Mesodermal cell (in vitro differentiated cells): Measurements from ENCODE around the gene MARCHF11.

Experiments used
- H3K27ac ChIP-seq: 2 replicates; pipeline ENCODE4 v1.7.0; 2013; ENCODE audit warnings: mild to moderate bottlenecking, low read depth, low read length, moderate library complexity; ENCODE audit not compliant: severe bottlenecking
- H3K36me3 ChIP-seq: 2 replicates; pipeline ENCODE4 v1.7.1; 2013; ENCODE audit warnings: mild to moderate bottlenecking, low read length, moderate library complexity; ENCODE audit not compliant: control insufficient read depth, insufficient read depth
- H3K4me1 ChIP-seq: one replicate; pipeline ENCODE4 v1.7.1; 2013; ENCODE audit warnings: mild to moderate bottlenecking, low read length; ENCODE audit not compliant: insufficient read depth, control insufficient read depth, poor library complexity, severe bottlenecking
- H3K4me3 ChIP-seq: 2 replicates; pipeline ENCODE4 v1.7.0; 2013; ENCODE audit warnings: low read length, control low read depth, mild to moderate bottlenecking; ENCODE audit not compliant: insufficient read depth, poor library complexity, severe bottlenecking; ENCODE audit errors: extremely low read depth
- H3K9me3 ChIP-seq: 2 replicates; pipeline ENCODE4 v1.7.1; 2013; ENCODE audit warnings: mild to moderate bottlenecking, low read length, moderate library complexity; ENCODE audit not compliant: control insufficient read depth
- WGBS, 2 experiments: methylation state at CpG; one replicate each; pipeline ENCODE4 v1.1.5; 2013; ENCODE audit warnings: missing lambda C conversion rate in 2 of 2; ENCODE audit not compliant: insufficient coverage in 2 of 2; 5-methylcytosine and 5-hydroxymethylcytosine counted together

Gene MARCHF11

GRCh38 chr5:16152601-16153568 lies 26.7 kb downstream of the MARCHF11 start:
- Histone ChIP-seq H3K27ac (no peak overlapping the region), H3K9me3 (no peaks in the 10 kb centered on the region), H3K4me3 (no peak overlapping the region), H3K4me1 (no peaks in the 10 kb centered on the region), H3K36me3 (no peaks in the 10 kb centered on the region)
- 79 to 87% methylated on average over 3 of the region's 3 CpGs for WGBS, 2 experiments

- no peak overlapping the region for H3K27ac ChIP-seq
- H3K4me1 ChIP-seq = no peaks in the 10 kb centered on the region
- H3K9me3 ChIP-seq = no peaks in the 10 kb centered on the region
- H3K36me3 ChIP-seq = no peaks in the 10 kb centered on the region
- WGBS, 2 experiments = 63 to 80% methylated on average over 1 of the region's 3 CpGs
- H3K4me3 ChIP-seq = no peak overlapping the region
Observed at GRCh38 chr5:16149621-16150020, 30.0 kb downstream of the MARCHF11 start.

GRCh38 chr5:16147179-16147900 lies 32.3 kb downstream of the MARCHF11 start:
- 61 to 67% methylated on average over 3 of the region's 7 CpGs for WGBS, 2 experiments
- Histone ChIP-seq H3K36me3 (no peaks in the 10 kb centered on the region), H3K4me1 (no peaks in the 10 kb centered on the region), H3K4me3 (no peak overlapping the region), H3K27ac (no peak overlapping the region), H3K9me3 (no peaks in the 10 kb centered on the region)

GRCh38 chr5:16144416-16144815 lies 35.2 kb downstream of the MARCHF11 start:
- Histone ChIP-seq H3K9me3 (no peaks in the 10 kb centered on the region), H3K4me3 (no peak overlapping the region), H3K27ac (no peak overlapping the region), H3K36me3 (no peaks in the 10 kb centered on the region), H3K4me1 (peaks cover 3% of the 10 kb centered on the region)
- 60 to 100% methylated on average over 1 of the region's 4 CpGs for WGBS, 2 experiments

GRCh38 chr5:16143361-16144049 lies 36.1 kb downstream of the MARCHF11 start:
- H3K27ac ChIP-seq = no peak overlapping the region
- WGBS, 2 experiments = 88 to 95% methylated on average over 4 to 5 of the region's 5 CpGs
- no peaks in the 10 kb centered on the region for H3K36me3 ChIP-seq
- H3K4me3 ChIP-seq = no peak overlapping the region
- H3K9me3 ChIP-seq = no peaks in the 10 kb centered on the region
- peaks cover 3% of the 10 kb centered on the region for H3K4me1 ChIP-seq

GRCh38 chr5:16140944-16141343 lies 38.6 kb downstream of the MARCHF11 start:
- Histone ChIP-seq H3K36me3 (no peaks in the 10 kb centered on the region), H3K4me3 (no peak overlapping the region), H3K4me1 (peaks cover 3% of the 10 kb centered on the region), H3K27ac (no peak overlapping the region), H3K9me3 (no peaks in the 10 kb centered on the region)
- 93% methylated on average over 4 of the region's 4 CpGs; no CpG with 5 or more reads in 1 of the 2 experiments for WGBS, 2 experiments

- no peak overlapping the region for H3K4me3 ChIP-seq
- H3K9me3 ChIP-seq = no peaks in the 10 kb centered on the region
- no peak overlapping the region for H3K27ac ChIP-seq
- peaks cover 3% of the 10 kb centered on the region for H3K4me1 ChIP-seq
- no peaks in the 10 kb centered on the region for H3K36me3 ChIP-seq
- no CpG with 5 or more reads among the region's 3 CpGs for WGBS, 2 experiments
Observed at GRCh38 chr5:16140417-16140816, 39.2 kb downstream of the MARCHF11 start.

GRCh38 chr5:16137177-16137576 lies 42.4 kb downstream of the MARCHF11 start:
- Histone ChIP-seq H3K9me3 (no peaks in the 10 kb centered on the region), H3K27ac (no peak overlapping the region), H3K4me3 (no peak overlapping the region), H3K4me1 (peaks cover 3% of the 10 kb centered on the region), H3K36me3 (no peaks in the 10 kb centered on the region)

GRCh38 chr5:16135506-16135905 lies 44.1 kb downstream of the MARCHF11 start:
- 100% methylated on average over 1 of the region's 3 CpGs; no CpG with 5 or more reads in 1 of the 2 experiments for WGBS, 2 experiments
- no peaks in the 10 kb centered on the region for H3K36me3 ChIP-seq
- no peak overlapping the region for H3K27ac ChIP-seq
- H3K4me3 ChIP-seq = no peak overlapping the region
- peaks cover 2% of the 10 kb centered on the region for H3K4me1 ChIP-seq
- no peaks in the 10 kb centered on the region for H3K9me3 ChIP-seq

GRCh38 chr5:16135003-16135402 lies 44.6 kb downstream of the MARCHF11 start:
- Histone ChIP-seq H3K4me1 (no peaks in the 10 kb centered on the region), H3K9me3 (no peaks in the 10 kb centered on the region), H3K36me3 (no peaks in the 10 kb centered on the region), H3K4me3 (no peak overlapping the region), H3K27ac (no peak overlapping the region)
- WGBS, 2 experiments = no CpG with 5 or more reads among the region's 1 CpG
